A673 (cell line): ENCODE data around the gene RSPH3.

Source experiments
- CTCF ChIP-seq: fragments of 300-800, 200-600 bp; sonication (generic); conservative IDR thresholded peaks from 2 replicates; pipeline ENCODE4 v1.5.1; 2017; ENCODE audit warnings: low read depth, mild to moderate bottlenecking, antibody characterized with exemption, low read length, moderate library complexity, mixed read lengths
- EZH2 ChIP-seq: fragments of 200-600 bp; sonication (generic); IDR thresholded peaks from 2 replicates; pipeline ENCODE4 v1.6.1; 2017; ENCODE audit warnings: borderline replicate concordance, low read depth, mild to moderate bottlenecking, mixed read lengths, antibody characterized with exemption, low read length; ENCODE audit not compliant: poor library complexity, severe bottlenecking

GRCh38 chr6:159042003-159042825, 42.2 kb upstream of the RSPH3 start:
- peak; percentile 99 for TF ChIP-seq CTCF
- no peak for TF ChIP-seq EZH2
